Osteocyte (in vitro differentiated cells): ENCODE measurements around the gene PPM1H. TPM values are rescaled to one million over a fixed set of nuclear protein-coding genes. Genes with fewer than 3 reads are reported as not detected.

Experiments used
- DNase-seq: peaks from one replicate; pipeline ENCODE4 v3.0.0; 2021; ENCODE audit warnings: mixed read lengths; ENCODE audit not compliant: unreplicated experiment; ENCODE audit errors: extremely low spot score
- H3K27ac Mint-ChIP-seq: one replicate; pipeline ENCODE4 v1.8.0; 2021; ENCODE audit warnings: mild to moderate bottlenecking, mixed read lengths; ENCODE audit not compliant: unreplicated experiment
- H3K27me3 Mint-ChIP-seq: one replicate; pipeline ENCODE4 v1.8.0; 2021; ENCODE audit warnings: mixed read lengths; ENCODE audit not compliant: unreplicated experiment
- H3K36me3 Mint-ChIP-seq: one replicate; pipeline ENCODE4 v1.8.0; 2021; ENCODE audit warnings: mixed read lengths; ENCODE audit not compliant: unreplicated experiment
- H3K4me1 Mint-ChIP-seq: one replicate; pipeline ENCODE4 v1.8.0; 2021; ENCODE audit warnings: mixed read lengths; ENCODE audit not compliant: unreplicated experiment
- H3K4me3 Mint-ChIP-seq: one replicate; pipeline ENCODE4 v1.8.0; 2021; ENCODE audit warnings: mild to moderate bottlenecking, moderate library complexity, mixed read lengths; ENCODE audit not compliant: unreplicated experiment
- H3K9me3 Mint-ChIP-seq: one replicate; pipeline ENCODE4 v1.8.0; 2021; ENCODE audit warnings: mixed read lengths; ENCODE audit not compliant: unreplicated experiment
- total RNA-seq: library from RNA; stranded (reverse); gene quantifications from 2 replicates; pipeline ENCODE4 v1.2.1, GENCODE V29; 2021
- TF ChIP-seq, protein P1 (sequence below): fragments of 200-600 bp; sonication (generic); IDR thresholded peaks from 2 replicates; pipeline ENCODE4 v1.5.0; 2021; ENCODE audit warnings: antibody characterized with exemption, mild to moderate bottlenecking, moderate library complexity

The PPM1H gene
- total RNA-seq, 1 donor from 2014 or later, result 60.8 TPM

DNA sequence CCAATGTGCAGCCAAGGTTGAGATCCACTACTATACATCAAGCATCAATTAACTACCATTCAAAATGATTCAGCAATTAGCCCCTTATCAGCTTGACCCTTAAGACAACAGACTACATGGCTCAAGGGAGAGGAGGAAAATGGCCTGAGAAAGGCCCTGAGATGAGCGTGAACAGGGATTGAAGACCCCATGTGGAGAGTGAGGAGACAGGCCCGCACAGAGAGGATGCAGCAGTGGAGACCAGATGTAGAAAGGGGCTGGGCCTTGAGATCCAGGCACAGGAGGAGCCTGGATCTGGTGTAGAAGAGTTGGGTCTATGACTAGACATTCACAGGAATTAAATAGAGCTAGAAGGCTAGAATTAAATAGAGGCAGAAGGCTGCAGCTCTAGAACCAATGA lies 239.3 kb downstream of the PPM1H start:
- H3K36me3 Mint-ChIP-seq, result peaks cover 47% of the 10 kb centered on the region
- TF ChIP-seq, protein P1, sequence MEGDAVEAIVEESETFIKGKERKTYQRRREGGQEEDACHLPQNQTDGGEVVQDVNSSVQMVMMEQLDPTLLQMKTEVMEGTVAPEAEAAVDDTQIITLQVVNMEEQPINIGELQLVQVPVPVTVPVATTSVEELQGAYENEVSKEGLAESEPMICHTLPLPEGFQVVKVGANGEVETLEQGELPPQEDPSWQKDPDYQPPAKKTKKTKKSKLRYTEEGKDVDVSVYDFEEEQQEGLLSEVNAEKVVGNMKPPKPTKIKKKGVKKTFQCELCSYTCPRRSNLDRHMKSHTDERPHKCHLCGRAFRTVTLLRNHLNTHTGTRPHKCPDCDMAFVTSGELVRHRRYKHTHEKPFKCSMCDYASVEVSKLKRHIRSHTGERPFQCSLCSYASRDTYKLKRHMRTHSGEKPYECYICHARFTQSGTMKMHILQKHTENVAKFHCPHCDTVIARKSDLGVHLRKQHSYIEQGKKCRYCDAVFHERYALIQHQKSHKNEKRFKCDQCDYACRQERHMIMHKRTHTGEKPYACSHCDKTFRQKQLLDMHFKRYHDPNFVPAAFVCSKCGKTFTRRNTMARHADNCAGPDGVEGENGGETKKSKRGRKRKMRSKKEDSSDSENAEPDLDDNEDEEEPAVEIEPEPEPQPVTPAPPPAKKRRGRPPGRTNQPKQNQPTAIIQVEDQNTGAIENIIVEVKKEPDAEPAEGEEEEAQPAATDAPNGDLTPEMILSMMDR, result no peak
- peaks cover 41% of the 10 kb centered on the region for H3K4me1 Mint-ChIP-seq
- no peaks in the 10 kb centered on the region for H3K9me3 Mint-ChIP-seq
- DNase-seq, result no peak
- H3K27me3 Mint-ChIP-seq, result no peaks in the 10 kb centered on the region
- no peak overlapping the region for H3K27ac Mint-ChIP-seq
- H3K4me3 Mint-ChIP-seq, result no peak overlapping the region

DNA sequence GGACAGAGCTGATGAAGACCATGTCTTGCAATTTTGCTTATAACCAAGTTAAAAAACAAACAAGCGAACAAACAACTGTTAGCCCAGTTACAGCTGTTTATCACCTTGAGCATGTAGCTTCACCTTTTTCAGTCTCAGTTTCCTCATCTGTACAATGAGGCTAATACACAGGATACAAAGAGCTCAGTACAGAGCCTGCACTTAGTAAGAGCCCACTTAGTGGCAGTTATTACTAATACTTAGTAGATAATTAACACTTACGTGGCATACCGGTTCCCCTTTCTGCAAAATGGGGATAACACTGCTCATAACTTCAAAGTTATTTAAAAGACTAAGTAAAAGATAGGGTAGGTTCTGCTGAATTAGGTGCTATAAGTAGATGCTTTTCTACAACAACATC lies 240.3 kb downstream of the PPM1H start:
- H3K4me1 Mint-ChIP-seq, result peaks cover 41% of the 10 kb centered on the region
- no peak overlapping the region for H3K27ac Mint-ChIP-seq
- H3K27me3 Mint-ChIP-seq, result no peaks in the 10 kb centered on the region
- TF ChIP-seq, protein P1, result no peak
- DNase-seq, result no peak
- no peaks in the 10 kb centered on the region for H3K9me3 Mint-ChIP-seq
- no peak overlapping the region for H3K4me3 Mint-ChIP-seq
- peaks cover 52% of the 10 kb centered on the region for H3K36me3 Mint-ChIP-seq

DNA sequence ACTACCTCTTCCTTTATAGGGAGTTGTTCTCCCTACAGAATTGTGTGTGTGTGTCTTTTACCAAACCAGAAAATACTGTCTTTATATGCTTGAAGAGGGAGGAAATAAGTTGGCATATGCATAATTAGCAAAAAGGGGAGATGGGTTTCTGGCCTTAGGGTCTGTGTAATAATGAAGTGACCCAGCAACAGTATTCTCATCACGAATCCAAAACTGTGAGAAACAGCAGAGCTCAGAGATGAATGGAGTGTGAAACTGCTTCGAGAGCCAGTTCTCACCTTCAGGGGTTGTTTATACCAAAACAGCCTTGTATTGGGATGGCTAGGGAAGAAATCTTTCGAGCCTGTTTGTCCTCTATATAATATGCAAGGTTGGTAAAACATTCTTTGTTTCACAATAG lies 240.8 kb downstream of the PPM1H start:
- Mint-ChIP-seq H3K4me1 (peaks cover 41% of the 10 kb centered on the region), H3K4me3 (no peak overlapping the region), H3K36me3 (peaks cover 56% of the 10 kb centered on the region), H3K9me3 (no peaks in the 10 kb centered on the region), H3K27ac (no peak overlapping the region), H3K27me3 (no peaks in the 10 kb centered on the region)
- no peak for DNase-seq
- TF ChIP-seq, protein P1, result no peak

DNA sequence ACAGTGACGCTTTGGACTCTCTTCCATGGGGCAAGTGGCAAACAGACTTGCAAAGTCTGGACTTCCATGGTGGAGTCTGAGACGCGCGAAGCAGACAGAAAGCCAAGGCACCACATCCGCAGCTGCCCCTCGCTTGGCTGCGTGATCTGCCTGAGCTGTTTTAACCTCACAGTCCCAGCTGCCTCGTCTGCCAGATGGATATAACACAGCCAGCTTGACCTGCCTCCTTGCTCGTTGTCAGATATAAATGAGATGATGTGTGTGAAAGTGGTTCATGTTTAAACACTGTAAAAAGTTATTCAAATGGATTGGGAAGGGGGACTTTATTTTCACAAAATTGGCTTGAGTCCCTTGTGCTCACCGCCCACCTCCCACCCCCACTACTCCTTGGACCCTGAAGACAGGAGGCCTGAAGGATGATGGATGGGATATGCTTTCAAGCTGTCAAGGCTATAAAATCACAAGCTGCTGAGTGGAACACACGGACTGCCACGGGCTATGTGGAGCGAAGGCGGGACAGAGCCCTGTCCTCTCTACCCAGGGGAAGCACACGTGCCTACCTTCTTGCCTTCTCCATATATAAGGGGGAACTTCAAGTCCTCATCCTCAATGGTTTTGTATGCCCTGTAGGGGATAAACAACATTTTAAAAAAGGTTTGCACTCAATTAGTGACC lies 241.4 kb downstream of the PPM1H start:
- no peaks in the 10 kb centered on the region for H3K27me3 Mint-ChIP-seq
- peak overlapping the region; percentile 31 for H3K27ac Mint-ChIP-seq
- TF ChIP-seq, protein P1, result no peak
- H3K4me3 Mint-ChIP-seq, result no peak overlapping the region
- peaks cover 61% of the 10 kb centered on the region for H3K36me3 Mint-ChIP-seq
- DNase-seq, result no peak
- H3K4me1 Mint-ChIP-seq, result peaks cover 37% of the 10 kb centered on the region
- no peaks in the 10 kb centered on the region for H3K9me3 Mint-ChIP-seq

DNA sequence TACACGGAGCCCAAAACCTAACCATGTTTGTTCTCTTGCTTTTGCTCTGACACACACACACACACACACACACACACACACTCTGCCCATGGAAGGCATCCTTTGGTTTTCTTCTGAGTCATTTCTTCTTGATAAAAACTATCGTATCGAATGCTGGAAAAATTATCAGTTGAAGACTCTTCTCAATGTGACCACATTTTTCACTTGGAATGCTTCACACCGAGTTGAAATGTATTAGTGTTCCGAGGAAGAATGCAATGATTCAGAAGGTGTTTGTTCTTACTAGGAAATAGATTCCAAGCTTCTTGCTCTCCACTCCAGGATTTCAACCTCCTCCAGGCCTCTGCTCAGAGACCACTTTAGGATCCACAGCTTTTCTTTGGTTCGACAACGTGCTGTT lies 242.1 kb downstream of the PPM1H start:
- H3K9me3 Mint-ChIP-seq, result no peaks in the 10 kb centered on the region
- TF ChIP-seq, protein P1, result no peak
- H3K27me3 Mint-ChIP-seq, result no peaks in the 10 kb centered on the region
- H3K4me1 Mint-ChIP-seq, result peaks cover 32% of the 10 kb centered on the region
- H3K36me3 Mint-ChIP-seq, result peaks cover 67% of the 10 kb centered on the region
- no peak overlapping the region for H3K4me3 Mint-ChIP-seq
- H3K27ac Mint-ChIP-seq, result peak overlapping the region; percentile 31
- no peak for DNase-seq
